Measurements from ENCODE around the gene CFAP57.

DNA sequence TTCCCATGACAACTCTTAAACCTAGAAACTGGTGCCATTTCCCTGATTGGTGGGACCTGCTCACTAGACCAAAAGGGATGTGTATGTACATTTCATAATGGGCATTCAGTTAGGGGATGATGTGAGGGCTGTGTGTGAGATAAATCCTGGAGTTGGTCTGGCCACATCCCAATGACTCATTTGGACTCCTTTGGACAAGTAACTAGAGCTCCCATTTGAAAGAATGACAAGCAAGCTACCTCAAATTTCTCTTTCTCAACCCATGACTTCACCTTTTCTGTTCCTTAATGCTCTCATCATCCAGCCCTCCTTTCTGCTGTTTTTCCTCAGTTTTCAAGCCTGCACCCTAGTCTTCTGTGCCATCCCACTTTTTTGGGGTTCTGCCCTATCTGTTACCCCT, 27.9 kb upstream of the CFAP57 start:
- TF ChIP-seq RAD21 (IDR thresholded peaks at IDR 0.05; ENCODE audit: low read length) (no peak), BHLHE40 (IDR thresholded peaks at IDR 0.05; ENCODE audit: low read depth, low read length) (no peak), CTCF (conservative IDR thresholded peaks at IDR 0.05; ENCODE audit: low read depth, low read length) (no peak), POLR2A (IDR thresholded peaks at IDR 0.05; ENCODE audit: low read depth, low read length) (no peak), USF2 (IDR thresholded peaks at IDR 0.05; ENCODE audit: low read depth, low read length) (no peak), FOS (IDR thresholded peaks at IDR 0.05; ENCODE audit: low read depth, low read length) (no peak), RFX5 (IDR thresholded peaks at IDR 0.05; ENCODE audit: low read depth, low read length) (no peak), MXI1 (IDR thresholded peaks at IDR 0.05; ENCODE audit: borderline replicate concordance, low read depth, low read length) (no peak), MAZ (IDR thresholded peaks at IDR 0.05; ENCODE audit: borderline replicate concordance, low read depth, low read length) (no peak), RCOR1 (IDR thresholded peaks at IDR 0.05; ENCODE audit: insufficient replicate concordance, low read length) (no peak), CHD1 (IDR thresholded peaks at IDR 0.05; ENCODE audit: low read depth, low read length) (no peak)

All from IMR-90 (cell line).